ENCODE results near the gene ZIM2. TPM values are rescaled to one million over a fixed set of nuclear protein-coding genes. Genes with fewer than 3 reads are reported as not detected.

Gene ZIM2
- total and polyA plus RNA-seq, 2 donors (not counting 1 experiment from before 2014, with no cell fraction given), result not detected

DNA sequence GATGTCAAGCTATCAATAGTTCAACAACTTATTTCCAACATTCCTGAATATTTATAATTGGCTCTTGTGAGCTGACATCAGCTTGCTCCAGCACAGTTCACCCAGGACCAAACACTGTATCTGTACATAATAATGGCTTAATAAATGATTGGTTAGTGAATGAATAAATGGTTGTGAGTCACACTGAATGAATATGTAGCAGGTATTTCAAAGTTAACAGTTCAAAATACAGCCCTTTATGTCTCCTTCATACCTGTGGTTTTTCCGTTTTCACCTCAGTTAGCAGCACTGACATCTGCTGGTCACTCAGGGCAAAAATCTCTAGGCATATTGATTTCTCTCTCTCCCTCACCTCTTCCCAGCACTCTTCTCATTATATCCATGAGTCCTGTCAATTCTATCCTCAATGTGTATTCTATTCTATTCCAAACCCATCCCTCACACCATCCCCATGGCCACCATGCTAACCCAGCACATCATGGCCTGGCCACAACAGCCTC, 76.3 kb downstream of the ZIM2 start:
- H3K9me3 Mint-ChIP-seq (ENCODE audit: insufficient read depth), result peaks cover 13% of the 10 kb centered on the region
- ChIA-PET CTCF (no interaction called here), POLR2A (no interaction called here)
- ATAC-seq (ENCODE audit: low read depth) (no peak), DNase-seq (no peak)
- H3K27ac ChIP-seq (ENCODE audit: low read length in 2 of 2), result no peak overlapping the region
- H3K4me3 Mint-ChIP-seq, result no peak overlapping the region
- no peak overlapping the region for H3K9ac ChIP-seq (ENCODE audit: low read length)
- no peaks in the 10 kb centered on the region for H4K20me1 ChIP-seq (ENCODE audit: control insufficient read depth, insufficient read depth, low read length, poor library complexity, severe bottlenecking)
- H2AFZ ChIP-seq (ENCODE audit: insufficient read depth, low read depth, low read length, poor library complexity, severe bottlenecking), result no peak overlapping the region
- 82% methylated on average over 1 of the region's 1 CpG for WGBS (ENCODE audit: insufficient coverage)
- peaks cover 0 to 8% of the 10 kb centered on the region in 2 donors for H3K4me1 ChIP-seq (ENCODE audit: control insufficient read depth in 2 of 2, insufficient read depth in 2 of 2, low read length in 2 of 2)
- H3K36me3 ChIP-seq (replicated peaks in 1 of 2; ENCODE audit: control extremely low read depth in 1 of 2, control insufficient read depth in 1 of 2, extremely low read depth in 1 of 2, insufficient read depth in 2 of 2, low read length in 1 of 2), result no peaks in the 10 kb centered on the region
- intact Hi-C loops (cut with micrococcal nuclease), result no loop called here
- peaks cover 0 to 36% (median 20%) of the 10 kb centered on the region in 3 donors for H3K9me3 ChIP-seq (ENCODE audit: control extremely low read depth in 1 of 3, control insufficient read depth in 2 of 3, insufficient read depth in 1 of 3, low read length in 2 of 3)
- H3K27me3 Mint-ChIP-seq, result peaks cover 6% of the 10 kb centered on the region
- peaks cover 0 to 7% (median 0%) of the 10 kb centered on the region in 4 experiments for H3K27me3 ChIP-seq (replicated peaks in 1 of 4; ENCODE audit: control extremely low read depth in 1 of 4, control insufficient read depth in 3 of 4, insufficient read depth in 4 of 4, low read length in 3 of 4)
- H3K27ac Mint-ChIP-seq, result no peak overlapping the region
- H3K4me1 Mint-ChIP-seq, result peaks cover 7% of the 10 kb centered on the region
- H3K79me2 ChIP-seq (ENCODE audit: control insufficient read depth, insufficient read depth, low read length), result no peaks in the 10 kb centered on the region
- no peak overlapping the region for H3K4me3 ChIP-seq (ENCODE audit: control extremely low read depth in 1 of 5, extremely low read depth in 1 of 5, insufficient read depth in 1 of 5, low read depth in 2 of 5, low read length in 4 of 5)
- no peak for TF ChIP-seq EZH2 (IDR thresholded peaks at IDR 0.05; ENCODE audit: borderline replicate concordance, insufficient read depth, low read depth, low read length, poor library complexity, severe bottlenecking)
- TF ChIP-seq, protein P1, sequence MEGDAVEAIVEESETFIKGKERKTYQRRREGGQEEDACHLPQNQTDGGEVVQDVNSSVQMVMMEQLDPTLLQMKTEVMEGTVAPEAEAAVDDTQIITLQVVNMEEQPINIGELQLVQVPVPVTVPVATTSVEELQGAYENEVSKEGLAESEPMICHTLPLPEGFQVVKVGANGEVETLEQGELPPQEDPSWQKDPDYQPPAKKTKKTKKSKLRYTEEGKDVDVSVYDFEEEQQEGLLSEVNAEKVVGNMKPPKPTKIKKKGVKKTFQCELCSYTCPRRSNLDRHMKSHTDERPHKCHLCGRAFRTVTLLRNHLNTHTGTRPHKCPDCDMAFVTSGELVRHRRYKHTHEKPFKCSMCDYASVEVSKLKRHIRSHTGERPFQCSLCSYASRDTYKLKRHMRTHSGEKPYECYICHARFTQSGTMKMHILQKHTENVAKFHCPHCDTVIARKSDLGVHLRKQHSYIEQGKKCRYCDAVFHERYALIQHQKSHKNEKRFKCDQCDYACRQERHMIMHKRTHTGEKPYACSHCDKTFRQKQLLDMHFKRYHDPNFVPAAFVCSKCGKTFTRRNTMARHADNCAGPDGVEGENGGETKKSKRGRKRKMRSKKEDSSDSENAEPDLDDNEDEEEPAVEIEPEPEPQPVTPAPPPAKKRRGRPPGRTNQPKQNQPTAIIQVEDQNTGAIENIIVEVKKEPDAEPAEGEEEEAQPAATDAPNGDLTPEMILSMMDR (IDR thresholded peaks at IDR 0.05), result no peak
- no peak overlapping the region for H3K4me2 ChIP-seq (replicated peaks; ENCODE audit: low read depth, low read length, poor library complexity, severe bottlenecking)

DNA sequence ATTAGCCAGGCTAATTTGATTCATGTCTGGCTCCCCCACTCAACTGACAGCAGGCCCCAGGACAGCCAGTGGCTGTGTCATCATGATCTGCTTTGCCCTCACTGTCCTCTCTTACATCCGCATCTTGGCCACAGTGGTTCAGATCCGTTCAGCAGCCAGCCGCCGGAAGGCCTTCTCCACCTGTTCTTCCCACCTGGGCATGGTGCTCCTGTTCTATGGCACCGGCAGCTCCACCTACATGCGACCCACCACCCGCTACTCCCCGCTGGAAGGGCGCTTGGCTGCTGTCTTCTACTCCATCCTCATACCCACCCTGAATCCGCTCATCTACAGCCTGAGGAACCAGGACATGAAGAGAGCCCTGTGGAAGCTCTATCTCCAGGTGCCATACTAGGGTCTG, 79.7 kb downstream of the ZIM2 start:
- TF ChIP-seq EZH2 (IDR thresholded peaks at IDR 0.05; ENCODE audit: borderline replicate concordance, insufficient read depth, low read depth, low read length, poor library complexity, severe bottlenecking), result no peak
- TF ChIP-seq, protein P1 (IDR thresholded peaks at IDR 0.05), result no peak
- no peak overlapping the region for H3K27ac Mint-ChIP-seq
- ATAC-seq (ENCODE audit: low read depth), result no peak
- DNase-seq, result no peak
- H3K4me3 ChIP-seq (ENCODE audit: control extremely low read depth in 1 of 5, extremely low read depth in 1 of 5, insufficient read depth in 1 of 5, low read depth in 2 of 5, low read length in 4 of 5), result no peak overlapping the region
- 92% methylated on average over 9 of the region's 10 CpGs for WGBS (ENCODE audit: insufficient coverage)
- H3K4me1 ChIP-seq (ENCODE audit: control insufficient read depth in 2 of 2, insufficient read depth in 2 of 2, low read length in 2 of 2), result peaks cover 0 to 8% of the 10 kb centered on the region in 2 donors
- peaks cover 6% of the 10 kb centered on the region for H3K27me3 Mint-ChIP-seq
- H3K27ac ChIP-seq (ENCODE audit: low read length in 2 of 2), result no peak overlapping the region
- H3K9me3 ChIP-seq (ENCODE audit: control extremely low read depth in 1 of 3, control insufficient read depth in 2 of 3, insufficient read depth in 1 of 3, low read length in 2 of 3), result peaks cover 0 to 43% (median 22%) of the 10 kb centered on the region in 3 donors
- H3K36me3 ChIP-seq (replicated peaks in 1 of 2; ENCODE audit: control extremely low read depth in 1 of 2, control insufficient read depth in 1 of 2, extremely low read depth in 1 of 2, insufficient read depth in 2 of 2, low read length in 1 of 2), result no peaks in the 10 kb centered on the region
- peaks cover 20% of the 10 kb centered on the region for H3K9me3 Mint-ChIP-seq (ENCODE audit: insufficient read depth)
- H2AFZ ChIP-seq (ENCODE audit: insufficient read depth, low read depth, low read length, poor library complexity, severe bottlenecking), result no peak overlapping the region
- H3K9ac ChIP-seq (ENCODE audit: low read length), result no peak overlapping the region
- H3K4me2 ChIP-seq (replicated peaks; ENCODE audit: low read depth, low read length, poor library complexity, severe bottlenecking), result no peak overlapping the region
- POLR2A ChIA-PET, result no interaction called here
- H3K27me3 ChIP-seq (replicated peaks in 1 of 4; ENCODE audit: control extremely low read depth in 1 of 4, control insufficient read depth in 3 of 4, insufficient read depth in 4 of 4, low read length in 3 of 4), result peaks cover 0 to 7% (median 0%) of the 10 kb centered on the region in 4 experiments
- CTCF ChIA-PET, result no interaction called here
- H3K4me1 Mint-ChIP-seq, result peaks cover 7% of the 10 kb centered on the region
- no peaks in the 10 kb centered on the region for H3K79me2 ChIP-seq (ENCODE audit: control insufficient read depth, insufficient read depth, low read length)
- no peaks in the 10 kb centered on the region for H4K20me1 ChIP-seq (ENCODE audit: control insufficient read depth, insufficient read depth, low read length, poor library complexity, severe bottlenecking)
- intact Hi-C loops (cut with micrococcal nuclease), result no loop called here
- H3K4me3 Mint-ChIP-seq, result no peak overlapping the region
